HEK293T (cell line): ENCODE measurements around the gene CIROP.

Source experiments
- CTCF ChIA-PET: fragments of 350-600 bp; formaldehyde crosslinking; extraction: SDS; loops from one replicate; lab custom pipeline; 2021; ENCODE audit warnings: antibody characterized with exemption, inconsistent platforms; lab: Yijun Ruan, JAX
- POLR2A ChIA-PET: fragments of 350-600 bp; formaldehyde crosslinking; extraction: SDS; loops from one replicate; lab custom pipeline; 2020; ENCODE audit warnings: antibody characterized with exemption, inconsistent platforms; lab: Yijun Ruan, JAX
- DNase-seq: peaks from one replicate; pipeline ENCODE4 v3.0.0; 2012; ENCODE audit warnings: mixed read lengths; ENCODE audit errors: extremely low spot score
- ARNT ChIP-seq: fragments of 450-650 bp; IDR thresholded peaks from 2 replicates; pipeline ENCODE4 v1.6.1; 2017; ENCODE audit warnings: mild to moderate bottlenecking
- BHLHE40 ChIP-seq: fragments of 450-650 bp; IDR thresholded peaks from 2 replicates; pipeline ENCODE4 v1.6.1; 2016; ENCODE audit warnings: mild to moderate bottlenecking, moderate library complexity, borderline replicate concordance
- CTBP1 ChIP-seq: fragments of 450-650 bp; IDR thresholded peaks from 2 replicates; pipeline ENCODE4 v1.6.1; 2016; ENCODE audit warnings: borderline replicate concordance
- ELF4 ChIP-seq: fragments of 450-650 bp; IDR thresholded peaks from 2 replicates; pipeline ENCODE4 v1.6.1; 2017; ENCODE audit warnings: antibody characterized with exemption
- FOXA1 ChIP-seq: fragments of 450-650 bp; IDR thresholded peaks from 2 replicates; pipeline ENCODE4 v1.6.1; 2016; ENCODE audit warnings: mild to moderate bottlenecking
- FOXK2 ChIP-seq: fragments of 450-650 bp; IDR thresholded peaks from 2 replicates; pipeline ENCODE4 v1.6.1; 2016; ENCODE audit warnings: mild to moderate bottlenecking
- FOXM1 ChIP-seq: fragments of 450-650 bp; IDR thresholded peaks from 2 replicates; pipeline ENCODE4 v1.6.1; 2017; ENCODE audit warnings: mild to moderate bottlenecking, borderline replicate concordance
- HDGF ChIP-seq: fragments of 450-650 bp; IDR thresholded peaks from 2 replicates; pipeline ENCODE4 v1.6.1; 2017; ENCODE audit warnings: antibody characterized with exemption, borderline replicate concordance
- L3MBTL2 ChIP-seq: fragments of 450-650 bp; conservative IDR thresholded peaks from 2 replicates; pipeline ENCODE4 v1.6.1; 2016; ENCODE audit warnings: mild to moderate bottlenecking
- LEF1 ChIP-seq: fragments of 450-650 bp; IDR thresholded peaks from 2 replicates; pipeline ENCODE4 v1.6.1; 2017; ENCODE audit warnings: mild to moderate bottlenecking, borderline replicate concordance
- NFRKB ChIP-seq: fragments of 450-650 bp; IDR thresholded peaks from 2 replicates; pipeline ENCODE4 v1.6.1; 2016; ENCODE audit warnings: mild to moderate bottlenecking, moderate library complexity
- SP1 ChIP-seq: fragments of 450-650 bp; IDR thresholded peaks from 2 replicates; pipeline ENCODE4 v1.6.1; 2017
- SUZ12 ChIP-seq: fragments of 450-650 bp; IDR thresholded peaks from 2 replicates; pipeline ENCODE4 v1.6.1; 2016; ENCODE audit warnings: mild to moderate bottlenecking
- TARDBP ChIP-seq: fragments of 450-650 bp; IDR thresholded peaks from 2 replicates; pipeline ENCODE4 v1.6.1; 2016
- ZNF384 ChIP-seq: fragments of 450-650 bp; IDR thresholded peaks from 2 replicates; pipeline ENCODE4 v1.6.1; 2016
- TF ChIP-seq, protein P1 (sequence below): fragments of 450-650 bp; IDR thresholded peaks from 2 replicates; pipeline ENCODE4 v1.6.1; 2016

CIROP gene

DNA sequence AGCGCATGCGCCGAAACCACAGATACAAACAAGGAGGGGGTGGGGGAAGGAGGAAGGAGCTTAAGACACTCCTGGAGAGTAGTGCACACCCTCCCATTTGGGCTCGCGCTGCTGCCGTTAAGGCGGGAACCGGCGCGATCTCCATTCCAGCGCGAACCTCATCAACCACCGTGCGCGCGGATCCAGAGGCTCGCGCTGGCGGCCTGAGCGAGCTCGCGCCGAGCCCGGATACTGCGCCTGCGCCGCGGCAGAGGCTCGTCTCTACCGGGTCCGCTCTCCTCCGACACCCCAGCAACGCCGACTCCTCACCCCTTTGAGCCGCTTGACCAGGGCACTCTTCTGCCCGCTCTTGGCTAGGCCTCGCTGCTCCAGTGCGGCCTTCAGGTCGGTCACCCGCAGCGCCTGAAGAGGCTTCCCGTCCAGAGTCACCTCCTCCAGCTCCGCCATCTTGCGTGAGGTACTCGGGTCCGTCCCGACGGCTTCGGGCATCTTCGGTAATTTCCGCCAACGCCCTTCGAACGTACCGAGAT, 10.1 kb downstream of the CIROP start, which contains the start of gene ACIN1:
ACIN1 (minus strand) TSS at position 471 of the 530 bp plus-strand sequence; CDS start at position 447, 24 bp downstream.
- DNase-seq: no peak
- CTCF ChIA-PET: interaction anchor here (0.6 to 2.6 kb wide), 11 partner anchors 9 to 108 kb away, joined by 3 to 26 read pairs (median 4); no protein-coding TSS in a partner anchor
- no peak for TF ChIP-seq FOXM1
- TF ChIP-seq HDGF: 0 out of 2 replicates have a peak, but pooled peaks have one; percentile 23

DNA sequence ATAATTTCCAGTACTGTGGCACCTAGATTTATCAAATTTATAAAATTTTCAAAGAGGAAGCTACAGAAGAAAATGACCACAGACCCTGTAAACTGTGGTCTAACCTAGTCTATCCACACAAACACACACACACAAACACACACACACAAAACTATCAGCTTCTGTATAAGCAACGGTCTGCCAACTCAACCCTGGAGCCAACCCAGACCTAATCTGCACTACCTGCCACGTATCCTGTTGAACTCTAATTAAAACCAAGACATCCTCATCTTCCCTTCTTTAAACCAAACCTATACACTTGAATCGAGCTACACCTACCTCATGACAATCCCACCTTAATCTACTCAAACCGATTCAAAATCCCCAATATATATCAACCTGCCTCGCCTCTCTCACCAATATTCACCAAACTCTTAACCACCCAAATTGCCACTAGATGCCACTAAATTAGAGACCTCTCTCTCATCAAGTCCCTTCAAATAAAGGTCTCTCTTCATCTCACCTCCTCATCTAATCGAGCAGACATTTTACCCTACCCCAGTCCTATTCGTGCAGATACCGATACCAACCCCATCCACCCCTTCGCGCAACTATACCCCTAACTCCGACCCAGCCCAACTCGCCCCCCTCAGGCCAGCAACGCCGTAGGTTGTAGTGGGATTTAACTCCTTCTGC, 10.7 kb downstream of the CIROP start:
- TF ChIP-seq L3MBTL2 (peak; percentile 37; the same call in 1 of the 2 replicates), TARDBP (no peak), ZNF384 (no peak), NFRKB (no peak)
- TF ChIP-seq, protein P1, sequence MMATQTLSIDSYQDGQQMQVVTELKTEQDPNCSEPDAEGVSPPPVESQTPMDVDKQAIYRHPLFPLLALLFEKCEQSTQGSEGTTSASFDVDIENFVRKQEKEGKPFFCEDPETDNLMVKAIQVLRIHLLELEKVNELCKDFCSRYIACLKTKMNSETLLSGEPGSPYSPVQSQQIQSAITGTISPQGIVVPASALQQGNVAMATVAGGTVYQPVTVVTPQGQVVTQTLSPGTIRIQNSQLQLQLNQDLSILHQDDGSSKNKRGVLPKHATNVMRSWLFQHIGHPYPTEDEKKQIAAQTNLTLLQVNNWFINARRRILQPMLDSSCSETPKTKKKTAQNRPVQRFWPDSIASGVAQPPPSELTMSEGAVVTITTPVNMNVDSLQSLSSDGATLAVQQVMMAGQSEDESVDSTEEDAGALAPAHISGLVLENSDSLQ: no peak
- POLR2A ChIA-PET: interaction anchor here (0.6 to 3.3 kb wide), 33 partner anchors 8 to 1000 kb away, joined by 3 to 71 read pairs (median 6); partner anchors contain the start of genes CDH24, CIROP, HAUS4 and HOMEZ
- CTCF ChIA-PET: interaction anchor here (0.6 to 2.6 kb wide), 11 partner anchors 10 to 108 kb away, joined by 3 to 26 read pairs (median 4); no protein-coding TSS in a partner anchor
- peak; percentile 82 for DNase-seq

More for the DNA sequence above, 10.1 kb downstream of the CIROP start, which contains the start of gene ACIN1:
- POLR2A ChIA-PET: interaction anchor here (0.6 to 3.3 kb wide), 51 partner anchors 9 to 999 kb away, joined by 3 to 71 read pairs (median 4); partner anchors contain the start of genes CDH24, CIROP, HAUS4 and HOMEZ

DNA sequence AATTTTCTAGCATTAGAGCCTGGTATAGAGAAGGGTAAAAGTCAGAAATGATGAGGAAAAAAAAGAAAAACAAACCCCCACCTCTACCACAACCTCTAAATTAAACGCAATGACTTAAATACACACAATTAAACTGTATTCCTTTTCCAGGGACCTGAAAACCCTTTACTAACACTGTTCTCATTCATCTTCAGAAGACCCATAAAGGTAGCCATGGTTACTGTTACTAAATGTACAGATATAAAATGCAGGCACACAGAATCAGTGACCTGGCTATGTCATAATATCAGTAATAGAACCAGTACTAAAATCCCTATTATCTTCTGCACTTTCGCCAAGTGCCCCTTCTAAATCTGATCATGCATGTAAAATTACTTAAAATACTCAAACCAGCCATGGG, 11.3 kb downstream of the CIROP start:
- POLR2A ChIA-PET: interaction anchor here (2.5 to 3.3 kb wide), 3 partner anchors 16 to 33 kb away, joined by 20 to 51 read pairs (median 28); partner anchors contain the start of gene CDH24
- CTCF ChIA-PET: interaction anchor here (2.6 kb wide), 2 partner anchors 17 to 22 kb away, joined by 9 to 17 read pairs; no protein-coding TSS in a partner anchor
- TF ChIP-seq TARDBP: no peak
- no peak for TF ChIP-seq SP1
- TF ChIP-seq ELF4: no peak
- no peak for TF ChIP-seq FOXM1
- no peak for TF ChIP-seq FOXA1
- DNase-seq: no peak

DNA sequence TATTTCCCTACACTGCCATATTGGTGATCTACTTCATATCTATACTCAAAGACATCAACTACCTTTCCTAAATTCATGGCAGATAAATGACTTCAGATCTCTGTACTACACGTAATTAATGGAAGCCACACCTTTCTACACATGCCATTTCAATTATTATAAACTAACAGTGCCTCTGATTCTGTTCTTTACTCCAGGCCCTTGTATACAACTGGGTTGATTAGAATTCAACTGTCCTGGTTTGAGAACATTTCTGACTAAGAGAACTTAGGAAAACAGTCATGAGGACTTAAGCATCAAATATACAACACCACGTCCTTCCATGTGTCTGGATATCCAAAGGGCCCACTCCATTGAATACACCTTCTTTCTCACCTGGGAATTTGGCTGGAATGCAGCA, 11.7 kb downstream of the CIROP start:
- POLR2A ChIA-PET: interaction anchor here (1.3 kb wide), 1 partner anchor 22 kb away, joined by 4 read pairs; no protein-coding TSS in a partner anchor
- CTCF ChIA-PET: interaction anchor here (1.3 kb wide), 1 partner anchor 24 kb away, joined by 5 read pairs; no protein-coding TSS in a partner anchor
- DNase-seq: no peak
- no peak for TF ChIP-seq L3MBTL2
- TF ChIP-seq, protein P1: no peak
- TF ChIP-seq LEF1: no peak
- no peak for TF ChIP-seq BHLHE40
- no peak for TF ChIP-seq FOXK2

DNA sequence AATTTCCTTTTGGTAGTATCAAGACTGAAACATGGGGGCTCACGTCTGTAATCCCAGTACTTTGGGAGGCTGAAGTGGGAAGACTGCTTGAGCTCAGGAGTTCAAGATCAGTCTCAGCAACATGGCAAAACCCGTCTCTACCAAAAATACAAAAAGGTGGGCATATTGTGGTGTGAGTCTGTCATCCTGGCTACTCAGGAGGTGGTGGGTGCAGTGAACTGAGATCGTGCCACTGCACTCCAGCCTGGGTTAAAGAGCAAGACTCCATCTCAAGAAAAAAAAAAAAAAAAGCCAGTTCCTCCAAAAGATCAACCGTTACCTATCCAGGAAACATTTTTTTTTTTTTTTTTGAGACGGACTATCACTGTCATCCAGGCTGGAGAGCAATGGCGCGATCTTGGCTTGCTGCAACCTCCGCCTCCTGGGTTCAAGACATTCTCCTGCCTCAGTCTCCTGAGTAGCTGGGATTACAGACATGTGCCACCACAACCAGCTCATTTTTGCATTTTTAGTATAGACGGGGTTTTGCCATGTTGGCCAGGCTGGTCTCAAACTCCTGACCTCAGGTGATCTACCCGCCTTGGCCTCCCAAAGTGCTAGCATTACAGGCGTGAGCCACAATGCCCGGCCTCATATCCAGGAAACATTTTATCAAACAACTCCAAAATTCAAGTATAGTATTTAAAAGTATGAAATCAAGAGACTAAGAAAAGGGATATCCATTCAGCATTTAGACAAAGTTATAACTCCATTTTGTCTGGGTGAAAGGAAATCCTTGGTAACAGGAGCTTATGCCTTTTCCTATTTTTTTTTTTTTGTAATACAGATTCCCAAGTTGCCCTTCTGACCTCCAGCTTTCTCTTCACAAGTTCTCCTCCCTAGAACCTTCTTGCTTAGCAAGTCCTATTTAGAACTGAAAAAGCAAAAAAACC, 13.2 kb downstream of the CIROP start:
- no peak for TF ChIP-seq ELF4
- no peak for TF ChIP-seq FOXM1
- no peak for TF ChIP-seq BHLHE40
- TF ChIP-seq NFRKB: no peak
- no peak for TF ChIP-seq LEF1
- no peak for TF ChIP-seq HDGF
- no peak for TF ChIP-seq FOXK2
- TF ChIP-seq ZNF384: no peak
- no peak for TF ChIP-seq TARDBP
- no peak for TF ChIP-seq CTBP1
- no peak for TF ChIP-seq SUZ12
- TF ChIP-seq, protein P1: no peak
- TF ChIP-seq FOXA1: no peak
- no peak for TF ChIP-seq SP1
- TF ChIP-seq L3MBTL2: no peak
- POLR2A ChIA-PET: interaction anchor here (0.9 to 1.6 kb wide), 3 partner anchors 11 to 20 kb away, joined by 3 to 5 read pairs (median 4); no protein-coding TSS in a partner anchor
- CTCF ChIA-PET: interaction anchor here (0.7 to 3.2 kb wide), 4 partner anchors 15 to 245 kb away, joined by 4 to 19 read pairs (median 6); no protein-coding TSS in a partner anchor
- no peak for DNase-seq

DNA sequence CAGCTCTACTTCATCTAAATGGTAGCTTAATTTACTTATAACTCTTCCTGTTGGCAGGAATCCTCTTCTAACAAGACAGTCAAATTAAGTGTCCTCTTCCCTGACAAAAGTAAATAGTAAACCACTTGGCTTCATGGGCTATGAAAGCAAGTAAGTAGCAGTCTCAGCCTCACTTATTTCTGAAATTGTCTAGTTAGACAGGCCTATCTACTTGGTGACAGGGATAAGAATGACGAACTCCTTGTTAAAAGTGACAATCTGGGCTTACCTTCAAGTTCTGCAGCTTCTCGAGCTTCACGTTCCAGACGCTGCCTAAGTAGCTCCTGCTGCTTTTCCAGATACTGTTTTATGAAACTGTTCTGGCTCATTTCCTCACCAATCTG, 14.5 kb downstream of the CIROP start:
- TF ChIP-seq FOXK2 (no peak), BHLHE40 (no peak), LEF1 (no peak), HDGF (no peak), ARNT (no peak), FOXA1 (no peak), SP1 (no peak), ZNF384 (no peak), FOXM1 (no peak), ELF4 (no peak), TARDBP (no peak), CTBP1 (no peak), NFRKB (no peak)
- TF ChIP-seq, protein P1: no peak
- ChIA-PET CTCF (interaction anchor here (1.3 to 3.2 kb wide), 2 partner anchors 13 to 22 kb away, joined by 7 to 19 read pairs; no protein-coding TSS in a partner anchor), POLR2A (interaction anchor here (1.6 kb wide), 1 partner anchor 19 kb away, joined by 5 read pairs; no protein-coding TSS in a partner anchor)
- DNase-seq: no peak
